Upper lobe of left lung (tissue), 6 donors: ENCODE measurements around the gene GPR34. TPM values are rescaled to one million over a fixed set of nuclear protein-coding genes. Genes with fewer than 3 reads are reported as not detected.

ENCODE experiments used
- ATAC-seq, 2 donors: fragments of 200-7000 bp; cut with Tn5 transposase; one replicate each; pipeline ENCODE4 v1.9.1; 2022; ENCODE audit warnings: mild to moderate bottlenecking in 2 of 2, moderate library complexity in 2 of 2; ENCODE audit not compliant: low FRiP score in 2 of 2
- DNase-seq, 2 donors: peaks; one replicate each; pipeline ENCODE4 v3.0.0-alpha.2; 2019 to 2020
- H3K27ac ChIP-seq, 4 donors: fragments of 200-600 bp; sonication (generic); one replicate each; pipeline ENCODE4 v1.5.1; 2016 to 2019
- H3K27me3 ChIP-seq, 4 donors: fragments of 200-600 bp; sonication (generic); one replicate each; pipeline ENCODE4 v1.5.1; 2017 to 2019
- H3K36me3 ChIP-seq, 4 donors: fragments of 200-600 bp; sonication (generic); one replicate each; pipeline ENCODE4 v1.5.1; 2016 to 2019
- H3K4me1 ChIP-seq, 4 donors: fragments of 200-600 bp; sonication (generic); one replicate each; pipeline ENCODE4 v1.5.1; 2018 to 2019
- H3K4me3 ChIP-seq, 4 donors: fragments of 200-600 bp; sonication (generic); one replicate each; pipeline ENCODE4 v1.5.1; 2017 to 2019; ENCODE audit warnings: mild to moderate bottlenecking in 2 of 4, moderate library complexity in 1 of 4
- H3K9me3 ChIP-seq, 4 donors: fragments of 200-600 bp; sonication (generic); one replicate each; pipeline ENCODE4 v1.5.1; 2018 to 2019
- EP300 ChIP-seq, 4 donors: sonication (generic); formaldehyde crosslinking; IDR thresholded peaks; one replicate each; pipeline ENCODE4 v1.5.1; 2017; ENCODE audit warnings: antibody characterized with exemption in 4 of 4, control low read depth in 2 of 4
- POLR2AphosphoS5 ChIP-seq, 2 donors: sonication (generic); formaldehyde crosslinking; IDR thresholded peaks; one replicate each; pipeline ENCODE4 v1.5.1; 2017; ENCODE audit warnings: antibody characterized with exemption in 2 of 2
- WGBS, 2 donors: methylation state at CpG; one replicate each; pipeline ENCODE4 v1.1.5; 2017 to 2018; 5-methylcytosine and 5-hydroxymethylcytosine counted together
- small RNA-seq, 4 donors: library from RNA; depleted of rRNA; stranded (forward); fragments of <200 nt; gene quantifications; one replicate each; pipeline ENCODE3, GENCODE V24; 2016
- total RNA-seq, 6 donors: library from RNA; depleted of rRNA in 4 of 6; stranded (reverse); fragments of >200 nt in 4 of 6; gene quantifications; one replicate each; pipeline versions ENCODE4 v1.1.0 to v1.2.1, GENCODE V29; 2016 to 2021
- donor health status: DM: no; HTN: no; CAD: no; lungs with moderate emphysema.
- donor health status: DM: no; HTN: yes; CAD: no; lungs with severe emphysema.

Gene GPR34
- total RNA-seq, 6 donors from 2014 or later: 1.6 to 29.5 (median 14.5) TPM

- DNase-seq (no peak), ATAC-seq (no peak)
- no peaks in the 10 kb centered on the region for H3K27me3 ChIP-seq
- H3K27ac ChIP-seq: no peak overlapping the region
- H3K4me1 ChIP-seq: no peaks in the 10 kb centered on the region
- WGBS, 2 donors: 80% methylated on average over 1 of the region's 1 CpG; no CpG with 5 or more reads in 1 of the 2 donors
- H3K4me3 ChIP-seq: no peak overlapping the region
- peaks cover 0 to 3% (median 0%) of the 10 kb centered on the region in 4 donors for H3K36me3 ChIP-seq
- H3K9me3 ChIP-seq: no peaks in the 10 kb centered on the region
- TF ChIP-seq POLR2AphosphoS5 (IDR thresholded peaks at IDR 0.05) (no peak), EP300 (IDR thresholded peaks at IDR 0.05) (no peak)
Measured at GRCh38 chrX:41739871-41740270, 51.1 kb downstream of the GPR34 start.

Small RNA genes within 50 kb of the gene (small RNA-seq; reads per million reads assigned to genes)
- gene RN7SL144P: 0 reads per million in 4 donors

Other genes starting within 250 kb of the GPR34 start
- not detected for gene NYX, start 241.6 kb upstream of the GPR34 start, total RNA-seq
- gene GPR82, start 35.2 kb downstream of the GPR34 start, total RNA-seq: under 1 TPM in 4 of 6 donors, not detected in 2; 0.20 to 0.74 (median 0.49) TPM
- 10 to 100 TPM; 25.1 to 61.6 (median 35.3) TPM for gene CASK, start 234.6 kb downstream of the GPR34 start, total RNA-seq